SK-N-SH treated with all-trans-retinoic acid at 6 μM for 48 hours (cell line): ENCODE data around the gene GGT7.
A peak's percentile ranks its signal among the peaks of the same experiment; 100 is the strongest.

Experiments
- ATAC-seq: fragments of 200-7000 bp; cut with Tn5 transposase; 3 replicates; pipeline ENCODE4 v1.9.1; 2020; ENCODE audit warnings: mild to moderate bottlenecking, moderate library complexity
- ARNTL ChIP-seq: fragments of 450-650 bp; formaldehyde crosslinking; IDR thresholded peaks from 2 replicates; pipeline ENCODE4 v1.5.0; 2020; ENCODE audit warnings: low read depth, mild to moderate bottlenecking, moderate library complexity, borderline replicate concordance
- BACH2 ChIP-seq: fragments of 250-450 bp; sonication (Bioruptor Pico); IDR thresholded peaks from 2 replicates; pipeline ENCODE4 v1.9.0; 2021; ENCODE audit warnings: mild to moderate bottlenecking, borderline replicate concordance
- CSDC2 ChIP-seq: fragments of 250-450 bp; sonication (Bioruptor Pico); IDR thresholded peaks from 2 replicates; pipeline ENCODE4 v1.5.0; 2020; ENCODE audit warnings: mild to moderate bottlenecking, moderate library complexity
- GLIS3 ChIP-seq: fragments of 250-450 bp; sonication (Bioruptor Pico); IDR thresholded peaks from 2 replicates; pipeline ENCODE4 v1.5.0; 2020; ENCODE audit warnings: mild to moderate bottlenecking, moderate library complexity
- ISL1 ChIP-seq: fragments of 250-450 bp; sonication (Bioruptor Pico); IDR thresholded peaks from 2 replicates; pipeline ENCODE4 v2.1.2; 2022; ENCODE audit warnings: mild to moderate bottlenecking, moderate library complexity
- OSR1 ChIP-seq: fragments of 250-450 bp; sonication (Bioruptor Pico); IDR thresholded peaks from 2 replicates; pipeline ENCODE4 v1.8.0; 2022; ENCODE audit warnings: moderate library complexity, mild to moderate bottlenecking, inconsistent platforms
- SNAI2 ChIP-seq: fragments of 250-450 bp; sonication (Bioruptor Pico); IDR thresholded peaks from 2 replicates; pipeline ENCODE4 v1.5.0; 2020; ENCODE audit warnings: mild to moderate bottlenecking, moderate library complexity
- TCF4 ChIP-seq: fragments of 250-450 bp; sonication (Bioruptor Pico); IDR thresholded peaks from 2 replicates; pipeline ENCODE4 v1.8.0; 2021; ENCODE audit warnings: mild to moderate bottlenecking, moderate library complexity, borderline replicate concordance
- ZC3H10 ChIP-seq: fragments of 250-450 bp; sonication (Bioruptor Pico); IDR thresholded peaks from 2 replicates; pipeline ENCODE4 v1.5.1; 2021; ENCODE audit warnings: mild to moderate bottlenecking, moderate library complexity
- ZFP3 ChIP-seq: fragments of 250-450 bp; sonication (Bioruptor Pico); IDR thresholded peaks from 2 replicates; pipeline ENCODE4 v1.5.0; 2020; ENCODE audit warnings: mild to moderate bottlenecking, moderate library complexity
- ZFP30 ChIP-seq: fragments of 450-650 bp; formaldehyde crosslinking; IDR thresholded peaks from 2 replicates; pipeline ENCODE4 v1.5.0; 2022; ENCODE audit warnings: mild to moderate bottlenecking, moderate library complexity
- ZNF70 ChIP-seq: fragments of 450-650 bp; formaldehyde crosslinking; IDR thresholded peaks from 2 replicates; pipeline ENCODE4 v1.5.0; 2020; ENCODE audit warnings: mild to moderate bottlenecking, moderate library complexity
- ZNF8 ChIP-seq: fragments of 450-650 bp; formaldehyde crosslinking; IDR thresholded peaks from 2 replicates; pipeline ENCODE4 v1.5.0; 2020; ENCODE audit warnings: mild to moderate bottlenecking, moderate library complexity
- TF ChIP-seq, protein P1 (sequence below): fragments of 250-450 bp; sonication (Bioruptor Pico); IDR thresholded peaks from 2 replicates; pipeline ENCODE4 v1.5.1; 2020; ENCODE audit warnings: low read depth, mild to moderate bottlenecking, moderate library complexity
- TF ChIP-seq, protein P2 (sequence below): fragments of 250-450 bp; sonication (Bioruptor Pico); IDR thresholded peaks from 2 replicates; pipeline ENCODE4 v1.5.0; 2020; ENCODE audit warnings: mild to moderate bottlenecking, moderate library complexity
- TF ChIP-seq, protein P3 (sequence below): fragments of 250-450 bp; sonication (Bioruptor Pico); IDR thresholded peaks from 2 replicates; pipeline ENCODE4 v1.8.0; 2021; ENCODE audit warnings: low read depth, mild to moderate bottlenecking, moderate library complexity, borderline replicate concordance
- TF ChIP-seq, protein P4 (sequence below): fragments of 250-450 bp; sonication (Bioruptor Pico); IDR thresholded peaks from 2 replicates; pipeline ENCODE4 v1.8.0; 2020; ENCODE audit warnings: mild to moderate bottlenecking, moderate library complexity, borderline replicate concordance
- TF ChIP-seq, protein P5 (sequence below): fragments of 250-450 bp; sonication (Bioruptor Pico); IDR thresholded peaks from 2 replicates; pipeline ENCODE4 v1.5.1; 2021; ENCODE audit warnings: mild to moderate bottlenecking, moderate library complexity

GGT7 gene

DNA sequence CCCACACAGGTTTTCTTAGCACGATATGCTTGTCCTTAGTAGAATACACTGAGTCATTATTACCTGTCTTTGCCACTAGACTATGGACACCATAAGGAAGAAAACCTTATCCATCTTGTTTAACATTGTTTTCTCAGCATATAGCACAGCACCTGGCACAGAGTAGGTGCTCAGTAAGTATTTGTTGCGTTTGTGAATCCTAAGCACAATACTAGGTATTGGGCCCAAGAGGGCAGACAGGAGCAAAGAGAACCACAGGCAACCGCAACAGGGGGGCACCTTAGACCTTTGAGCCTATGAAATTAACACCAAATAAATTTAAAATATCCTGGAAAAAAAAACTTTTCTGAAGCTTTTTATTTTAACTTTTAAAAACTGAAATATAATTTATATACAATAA, 43.5 kb downstream of the GGT7 start:
- ATAC-seq = no peak
- TF ChIP-seq SNAI2 = no peak
- TF ChIP-seq, protein P1, sequence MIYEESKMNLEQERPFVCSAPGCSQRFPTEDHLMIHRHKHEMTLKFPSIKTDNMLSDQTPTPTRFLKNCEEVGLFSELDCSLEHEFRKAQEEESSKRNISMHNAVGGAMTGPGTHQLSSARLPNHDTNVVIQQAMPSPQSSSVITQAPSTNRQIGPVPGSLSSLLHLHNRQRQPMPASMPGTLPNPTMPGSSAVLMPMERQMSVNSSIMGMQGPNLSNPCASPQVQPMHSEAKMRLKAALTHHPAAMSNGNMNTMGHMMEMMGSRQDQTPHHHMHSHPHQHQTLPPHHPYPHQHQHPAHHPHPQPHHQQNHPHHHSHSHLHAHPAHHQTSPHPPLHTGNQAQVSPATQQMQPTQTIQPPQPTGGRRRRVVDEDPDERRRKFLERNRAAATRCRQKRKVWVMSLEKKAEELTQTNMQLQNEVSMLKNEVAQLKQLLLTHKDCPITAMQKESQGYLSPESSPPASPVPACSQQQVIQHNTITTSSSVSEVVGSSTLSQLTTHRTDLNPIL (CRISPR knock-in tag) = no peak
- TF ChIP-seq, protein P2, sequence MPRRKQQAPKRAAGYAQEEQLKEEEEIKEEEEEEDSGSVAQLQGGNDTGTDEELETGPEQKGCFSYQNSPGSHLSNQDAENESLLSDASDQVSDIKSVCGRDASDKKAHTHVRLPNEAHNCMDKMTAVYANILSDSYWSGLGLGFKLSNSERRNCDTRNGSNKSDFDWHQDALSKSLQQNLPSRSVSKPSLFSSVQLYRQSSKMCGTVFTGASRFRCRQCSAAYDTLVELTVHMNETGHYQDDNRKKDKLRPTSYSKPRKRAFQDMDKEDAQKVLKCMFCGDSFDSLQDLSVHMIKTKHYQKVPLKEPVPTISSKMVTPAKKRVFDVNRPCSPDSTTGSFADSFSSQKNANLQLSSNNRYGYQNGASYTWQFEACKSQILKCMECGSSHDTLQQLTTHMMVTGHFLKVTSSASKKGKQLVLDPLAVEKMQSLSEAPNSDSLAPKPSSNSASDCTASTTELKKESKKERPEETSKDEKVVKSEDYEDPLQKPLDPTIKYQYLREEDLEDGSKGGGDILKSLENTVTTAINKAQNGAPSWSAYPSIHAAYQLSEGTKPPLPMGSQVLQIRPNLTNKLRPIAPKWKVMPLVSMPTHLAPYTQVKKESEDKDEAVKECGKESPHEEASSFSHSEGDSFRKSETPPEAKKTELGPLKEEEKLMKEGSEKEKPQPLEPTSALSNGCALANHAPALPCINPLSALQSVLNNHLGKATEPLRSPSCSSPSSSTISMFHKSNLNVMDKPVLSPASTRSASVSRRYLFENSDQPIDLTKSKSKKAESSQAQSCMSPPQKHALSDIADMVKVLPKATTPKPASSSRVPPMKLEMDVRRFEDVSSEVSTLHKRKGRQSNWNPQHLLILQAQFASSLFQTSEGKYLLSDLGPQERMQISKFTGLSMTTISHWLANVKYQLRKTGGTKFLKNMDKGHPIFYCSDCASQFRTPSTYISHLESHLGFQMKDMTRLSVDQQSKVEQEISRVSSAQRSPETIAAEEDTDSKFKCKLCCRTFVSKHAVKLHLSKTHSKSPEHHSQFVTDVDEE = no peak
- TF ChIP-seq ISL1 (CRISPR knock-in tag) = no peak
- no peak for TF ChIP-seq OSR1 (CRISPR knock-in tag)
- TF ChIP-seq ZFP30 (CRISPR knock-in tag) = no peak
- no peak for TF ChIP-seq BACH2 (CRISPR knock-in tag)
- TF ChIP-seq TCF4 (CRISPR knock-in tag) = no peak
- TF ChIP-seq, protein P3, sequence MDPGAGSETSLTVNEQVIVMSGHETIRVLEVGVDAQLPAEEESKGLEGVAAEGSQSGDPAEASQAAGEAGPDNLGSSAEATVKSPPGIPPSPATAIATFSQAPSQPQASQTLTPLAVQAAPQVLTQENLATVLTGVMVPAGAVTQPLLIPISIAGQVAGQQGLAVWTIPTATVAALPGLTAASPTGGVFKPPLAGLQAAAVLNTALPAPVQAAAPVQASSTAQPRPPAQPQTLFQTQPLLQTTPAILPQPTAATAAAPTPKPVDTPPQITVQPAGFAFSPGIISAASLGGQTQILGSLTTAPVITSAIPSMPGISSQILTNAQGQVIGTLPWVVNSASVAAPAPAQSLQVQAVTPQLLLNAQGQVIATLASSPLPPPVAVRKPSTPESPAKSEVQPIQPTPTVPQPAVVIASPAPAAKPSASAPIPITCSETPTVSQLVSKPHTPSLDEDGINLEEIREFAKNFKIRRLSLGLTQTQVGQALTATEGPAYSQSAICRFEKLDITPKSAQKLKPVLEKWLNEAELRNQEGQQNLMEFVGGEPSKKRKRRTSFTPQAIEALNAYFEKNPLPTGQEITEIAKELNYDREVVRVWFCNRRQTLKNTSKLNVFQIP = no peak

DNA sequence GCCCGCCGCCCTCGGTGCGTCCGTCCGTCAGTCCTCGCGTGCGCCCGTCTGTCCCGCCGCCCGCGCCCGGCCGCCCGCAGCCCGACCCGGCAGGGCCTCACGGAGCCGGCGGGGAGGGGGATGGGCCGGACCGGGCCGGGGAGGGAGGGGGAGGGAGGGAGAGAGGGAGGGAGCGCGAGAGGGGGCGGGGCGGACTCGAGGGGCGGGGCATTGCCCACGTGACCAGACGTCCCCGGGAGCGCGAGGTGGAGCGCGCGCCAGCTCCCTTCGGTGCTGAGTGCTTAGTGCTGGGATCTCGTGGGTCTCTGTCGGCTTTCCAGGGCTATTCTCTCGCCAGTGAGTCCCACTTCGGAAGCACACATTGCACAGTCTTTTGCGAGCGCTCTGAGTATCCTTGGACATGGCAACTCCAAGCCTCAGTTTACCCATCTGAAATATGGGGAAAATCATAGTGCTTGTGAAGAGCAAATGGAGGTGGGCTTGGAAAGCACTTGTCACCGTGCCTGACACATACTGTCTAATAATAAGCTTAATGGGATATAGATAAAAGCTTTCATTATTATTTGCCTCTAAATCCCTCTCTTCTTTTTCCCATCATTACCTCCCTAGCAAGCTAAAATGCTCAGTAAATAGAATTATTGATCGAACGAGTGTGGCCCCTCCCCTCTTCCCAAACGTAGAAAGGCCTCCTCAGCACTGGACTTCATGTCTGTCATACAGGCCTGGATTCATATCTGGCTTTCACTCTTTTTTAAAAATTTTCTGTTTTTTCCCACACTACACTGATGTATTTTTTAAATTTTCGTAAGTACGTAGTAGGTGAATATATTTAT, 46.9 kb downstream of the GGT7 start, which contains the start of gene NCOA6:
Gene NCOA6 (minus strand): TSS at position 122 of the 833 bp plus-strand sequence. CDS start 43,296 bp downstream, outside the sequence.
- TF ChIP-seq ZNF70 (no peak), TCF4 (CRISPR knock-in tag) (no peak), OSR1 (CRISPR knock-in tag) (no peak), ZNF8 (CRISPR knock-in tag) (no peak), ZFP30 (CRISPR knock-in tag) (no peak), CSDC2 (CRISPR knock-in tag) (no peak), ZFP3 (no peak)
- TF ChIP-seq, protein P4, sequence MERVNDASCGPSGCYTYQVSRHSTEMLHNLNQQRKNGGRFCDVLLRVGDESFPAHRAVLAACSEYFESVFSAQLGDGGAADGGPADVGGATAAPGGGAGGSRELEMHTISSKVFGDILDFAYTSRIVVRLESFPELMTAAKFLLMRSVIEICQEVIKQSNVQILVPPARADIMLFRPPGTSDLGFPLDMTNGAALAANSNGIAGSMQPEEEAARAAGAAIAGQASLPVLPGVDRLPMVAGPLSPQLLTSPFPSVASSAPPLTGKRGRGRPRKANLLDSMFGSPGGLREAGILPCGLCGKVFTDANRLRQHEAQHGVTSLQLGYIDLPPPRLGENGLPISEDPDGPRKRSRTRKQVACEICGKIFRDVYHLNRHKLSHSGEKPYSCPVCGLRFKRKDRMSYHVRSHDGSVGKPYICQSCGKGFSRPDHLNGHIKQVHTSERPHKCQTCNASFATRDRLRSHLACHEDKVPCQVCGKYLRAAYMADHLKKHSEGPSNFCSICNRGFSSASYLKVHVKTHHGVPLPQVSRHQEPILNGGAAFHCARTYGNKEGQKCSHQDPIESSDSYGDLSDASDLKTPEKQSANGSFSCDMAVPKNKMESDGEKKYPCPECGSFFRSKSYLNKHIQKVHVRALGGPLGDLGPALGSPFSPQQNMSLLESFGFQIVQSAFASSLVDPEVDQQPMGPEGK (CRISPR knock-in tag) = no peak
- TF ChIP-seq, protein P1 (CRISPR knock-in tag) = no peak
- peak; percentile 69 for ATAC-seq

DNA sequence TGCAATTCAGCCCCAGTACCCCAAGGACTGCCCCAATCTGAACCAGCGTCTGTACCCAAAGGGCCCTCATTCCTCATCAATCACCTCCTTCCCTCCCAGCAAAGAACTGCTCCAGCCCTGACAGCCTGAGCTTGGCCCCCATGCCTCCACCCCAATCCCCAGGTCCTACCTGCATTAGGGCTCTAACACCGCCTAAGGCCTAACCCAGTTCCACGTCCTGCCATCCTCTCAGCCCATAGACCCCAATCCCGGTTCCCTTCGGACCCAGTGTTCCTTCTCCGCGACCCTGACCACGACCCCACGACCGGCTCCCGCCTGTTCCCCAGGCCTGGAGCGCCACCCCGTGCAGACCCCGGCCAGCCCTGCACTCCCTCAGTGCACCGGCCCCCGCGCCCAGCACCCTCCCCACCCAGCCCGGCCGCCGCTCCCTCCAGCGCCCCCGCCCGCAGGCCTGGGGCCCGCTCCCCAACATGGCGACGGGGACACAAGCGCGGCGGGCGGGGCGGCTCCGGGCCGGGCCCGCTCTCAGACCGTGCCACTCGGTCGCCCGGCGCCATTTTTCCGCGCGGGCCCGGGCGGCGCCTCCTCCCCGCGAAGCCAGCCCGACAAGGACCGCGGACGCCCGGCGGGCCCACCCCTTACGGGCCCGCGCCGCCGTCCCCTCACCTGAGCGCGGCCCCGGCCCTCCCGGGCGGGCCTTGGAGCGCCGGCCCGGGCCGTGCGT, 47.7 kb downstream of the GGT7 start:
- no peak for TF ChIP-seq SNAI2
- TF ChIP-seq, protein P5, sequence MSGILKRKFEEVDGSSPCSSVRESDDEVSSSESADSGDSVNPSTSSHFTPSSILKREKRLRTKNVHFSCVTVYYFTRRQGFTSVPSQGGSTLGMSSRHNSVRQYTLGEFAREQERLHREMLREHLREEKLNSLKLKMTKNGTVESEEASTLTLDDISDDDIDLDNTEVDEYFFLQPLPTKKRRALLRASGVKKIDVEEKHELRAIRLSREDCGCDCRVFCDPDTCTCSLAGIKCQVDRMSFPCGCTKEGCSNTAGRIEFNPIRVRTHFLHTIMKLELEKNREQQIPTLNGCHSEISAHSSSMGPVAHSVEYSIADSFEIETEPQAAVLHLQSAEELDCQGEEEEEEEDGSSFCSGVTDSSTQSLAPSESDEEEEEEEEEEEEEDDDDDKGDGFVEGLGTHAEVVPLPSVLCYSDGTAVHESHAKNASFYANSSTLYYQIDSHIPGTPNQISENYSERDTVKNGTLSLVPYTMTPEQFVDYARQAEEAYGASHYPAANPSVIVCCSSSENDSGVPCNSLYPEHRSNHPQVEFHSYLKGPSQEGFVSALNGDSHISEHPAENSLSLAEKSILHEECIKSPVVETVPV (CRISPR knock-in tag) = no peak
- TF ChIP-seq GLIS3 = no peak
- TF ChIP-seq ZC3H10 = no peak
- no peak for TF ChIP-seq ARNTL (CRISPR knock-in tag)
- TF ChIP-seq, protein P3 = no peak
- peak; percentile 89 for ATAC-seq
